ENCODE results near the gene PTPRM. TPM values are rescaled to one million over a fixed set of nuclear protein-coding genes. Genes with fewer than 3 reads are reported as not detected.

The PTPRM gene
- total and polyA plus RNA-seq, 4 donors = 9.2 to 23.0 (median 12.7) TPM

DNA sequence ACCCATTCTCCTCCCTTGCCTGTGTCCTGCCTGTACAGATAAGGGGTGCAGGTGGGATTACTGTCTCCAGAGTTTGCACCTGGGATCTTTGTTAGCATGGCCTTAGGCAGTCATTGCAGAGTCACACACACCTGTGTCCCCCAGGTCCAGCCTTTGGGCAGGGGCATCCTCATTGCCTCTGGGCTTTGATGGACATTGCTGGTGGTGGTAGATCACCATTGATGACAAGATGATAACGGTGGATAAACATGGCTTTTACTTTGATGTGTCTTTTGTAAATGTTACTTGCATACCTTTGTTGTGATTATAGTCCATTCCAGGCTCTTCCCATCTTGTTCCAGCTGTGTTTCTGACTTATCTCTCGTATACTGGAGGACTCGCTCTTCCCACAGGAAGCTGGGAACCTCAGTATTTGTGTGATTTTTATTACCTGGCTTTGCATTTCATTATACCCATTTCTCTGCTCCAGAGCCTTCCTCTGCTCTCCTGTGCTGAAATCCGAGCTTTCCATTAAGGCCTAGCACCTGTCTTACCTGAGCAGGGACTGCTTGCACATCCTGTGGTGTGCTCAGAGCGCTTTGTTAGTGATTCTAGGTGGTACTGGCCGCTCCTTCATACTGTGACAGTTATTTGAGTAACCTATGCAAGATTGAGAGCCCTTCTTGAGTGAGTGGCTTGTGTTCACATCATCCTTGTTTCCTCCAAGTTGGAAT lies 79.2 kb downstream of the PTPRM start:
- WGBS = 82% methylated on average over 6 of the region's 6 CpGs
- Histone ChIP-seq H3K36me3 (ENCODE audit: control insufficient read depth in 4 of 4, insufficient read depth in 3 of 4, low read depth in 1 of 4, low read length in 3 of 4) (no peaks in the 10 kb centered on the region), H3K9ac (ENCODE audit: low read depth in 1 of 2, low read length in 2 of 2) (no peak overlapping the region), H3K27ac (ENCODE audit: low read depth in 1 of 2, low read length in 2 of 2) (no peak overlapping the region), H3K9me3 (ENCODE audit: control insufficient read depth in 4 of 4, low read length in 3 of 4) (peaks cover 0 to 1% (median 0%) of the 10 kb centered on the region in 4 donors), H3K27me3 (ENCODE audit: control insufficient read depth in 4 of 4, insufficient read depth in 4 of 4, low read length in 3 of 4) (no peaks in the 10 kb centered on the region), H3K4me3 (ENCODE audit: low read depth in 1 of 3, low read length in 3 of 3) (no peak overlapping the region), H3K4me1 (ENCODE audit: control insufficient read depth in 4 of 4, insufficient read depth in 4 of 4, low read length in 3 of 4) (peaks cover 0 to 7% (median 1%) of the 10 kb centered on the region in 4 donors)
- DNase-seq (ENCODE audit: low spot score) = no peak
- TF ChIP-seq RXRA (IDR thresholded peaks at IDR 0.05) = no peak
- TF ChIP-seq JUND (IDR thresholded peaks at IDR 0.05) = no peak
- TF ChIP-seq EGR1 (IDR thresholded peaks at IDR 0.05; ENCODE audit: low read depth in 2 of 2) = no peak
- no peak for TF ChIP-seq SP1 (IDR thresholded peaks at IDR 0.05)
- TF ChIP-seq FOXA1 (IDR thresholded peaks at IDR 0.05) = no peak
- no peak for TF ChIP-seq GABPA (IDR thresholded peaks at IDR 0.05 in 1 of 2, conservative IDR thresholded peaks at IDR 0.05 in 1 of 2)
- TF ChIP-seq HNF4G (IDR thresholded peaks at IDR 0.05) = no peak
- no peak for TF ChIP-seq FOXA2 (IDR thresholded peaks at IDR 0.05)
- TF ChIP-seq, protein P1, sequence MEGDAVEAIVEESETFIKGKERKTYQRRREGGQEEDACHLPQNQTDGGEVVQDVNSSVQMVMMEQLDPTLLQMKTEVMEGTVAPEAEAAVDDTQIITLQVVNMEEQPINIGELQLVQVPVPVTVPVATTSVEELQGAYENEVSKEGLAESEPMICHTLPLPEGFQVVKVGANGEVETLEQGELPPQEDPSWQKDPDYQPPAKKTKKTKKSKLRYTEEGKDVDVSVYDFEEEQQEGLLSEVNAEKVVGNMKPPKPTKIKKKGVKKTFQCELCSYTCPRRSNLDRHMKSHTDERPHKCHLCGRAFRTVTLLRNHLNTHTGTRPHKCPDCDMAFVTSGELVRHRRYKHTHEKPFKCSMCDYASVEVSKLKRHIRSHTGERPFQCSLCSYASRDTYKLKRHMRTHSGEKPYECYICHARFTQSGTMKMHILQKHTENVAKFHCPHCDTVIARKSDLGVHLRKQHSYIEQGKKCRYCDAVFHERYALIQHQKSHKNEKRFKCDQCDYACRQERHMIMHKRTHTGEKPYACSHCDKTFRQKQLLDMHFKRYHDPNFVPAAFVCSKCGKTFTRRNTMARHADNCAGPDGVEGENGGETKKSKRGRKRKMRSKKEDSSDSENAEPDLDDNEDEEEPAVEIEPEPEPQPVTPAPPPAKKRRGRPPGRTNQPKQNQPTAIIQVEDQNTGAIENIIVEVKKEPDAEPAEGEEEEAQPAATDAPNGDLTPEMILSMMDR (IDR thresholded peaks at IDR 0.05; ENCODE audit: low read depth, low read length, missing input control) = no peak
- no peak for TF ChIP-seq TAF1 (conservative IDR thresholded peaks at IDR 0.05)
- TF ChIP-seq NR2F2 (IDR thresholded peaks at IDR 0.05) = no peak
- TF ChIP-seq YY1 (IDR thresholded peaks at IDR 0.05) = no peak
- TF ChIP-seq, protein P2, sequence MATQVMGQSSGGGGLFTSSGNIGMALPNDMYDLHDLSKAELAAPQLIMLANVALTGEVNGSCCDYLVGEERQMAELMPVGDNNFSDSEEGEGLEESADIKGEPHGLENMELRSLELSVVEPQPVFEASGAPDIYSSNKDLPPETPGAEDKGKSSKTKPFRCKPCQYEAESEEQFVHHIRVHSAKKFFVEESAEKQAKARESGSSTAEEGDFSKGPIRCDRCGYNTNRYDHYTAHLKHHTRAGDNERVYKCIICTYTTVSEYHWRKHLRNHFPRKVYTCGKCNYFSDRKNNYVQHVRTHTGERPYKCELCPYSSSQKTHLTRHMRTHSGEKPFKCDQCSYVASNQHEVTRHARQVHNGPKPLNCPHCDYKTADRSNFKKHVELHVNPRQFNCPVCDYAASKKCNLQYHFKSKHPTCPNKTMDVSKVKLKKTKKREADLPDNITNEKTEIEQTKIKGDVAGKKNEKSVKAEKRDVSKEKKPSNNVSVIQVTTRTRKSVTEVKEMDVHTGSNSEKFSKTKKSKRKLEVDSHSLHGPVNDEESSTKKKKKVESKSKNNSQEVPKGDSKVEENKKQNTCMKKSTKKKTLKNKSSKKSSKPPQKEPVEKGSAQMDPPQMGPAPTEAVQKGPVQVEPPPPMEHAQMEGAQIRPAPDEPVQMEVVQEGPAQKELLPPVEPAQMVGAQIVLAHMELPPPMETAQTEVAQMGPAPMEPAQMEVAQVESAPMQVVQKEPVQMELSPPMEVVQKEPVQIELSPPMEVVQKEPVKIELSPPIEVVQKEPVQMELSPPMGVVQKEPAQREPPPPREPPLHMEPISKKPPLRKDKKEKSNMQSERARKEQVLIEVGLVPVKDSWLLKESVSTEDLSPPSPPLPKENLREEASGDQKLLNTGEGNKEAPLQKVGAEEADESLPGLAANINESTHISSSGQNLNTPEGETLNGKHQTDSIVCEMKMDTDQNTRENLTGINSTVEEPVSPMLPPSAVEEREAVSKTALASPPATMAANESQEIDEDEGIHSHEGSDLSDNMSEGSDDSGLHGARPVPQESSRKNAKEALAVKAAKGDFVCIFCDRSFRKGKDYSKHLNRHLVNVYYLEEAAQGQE (IDR thresholded peaks at IDR 0.05) = no peak

DNA sequence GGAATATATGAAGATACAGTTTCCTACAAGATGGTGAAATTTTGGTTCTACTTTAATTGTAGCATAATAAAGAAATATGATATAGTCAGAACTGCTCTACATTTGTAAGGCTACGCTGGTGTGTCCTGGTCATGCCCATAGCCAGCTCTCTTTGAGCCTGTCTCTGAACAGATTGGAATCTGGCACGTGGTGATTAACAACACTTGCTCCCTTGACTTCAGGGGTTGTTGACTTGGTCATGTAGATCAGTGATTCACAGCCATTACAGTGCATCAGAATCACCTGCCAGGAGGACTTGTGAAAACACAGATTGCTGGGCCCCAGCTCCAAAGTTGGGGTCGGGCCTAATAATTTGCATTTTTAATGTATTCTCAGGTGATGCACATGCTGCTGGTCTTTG lies 80.4 kb downstream of the PTPRM start:
- DNase-seq (ENCODE audit: low spot score) = no peak
- Histone ChIP-seq H3K9ac (ENCODE audit: low read depth in 1 of 2, low read length in 2 of 2) (no peak overlapping the region), H3K27ac (ENCODE audit: low read depth in 1 of 2, low read length in 2 of 2) (no peak overlapping the region), H3K9me3 (ENCODE audit: control insufficient read depth in 4 of 4, low read length in 3 of 4) (peaks cover 0 to 1% (median 0%) of the 10 kb centered on the region in 4 donors), H3K36me3 (ENCODE audit: control insufficient read depth in 4 of 4, insufficient read depth in 3 of 4, low read depth in 1 of 4, low read length in 3 of 4) (no peaks in the 10 kb centered on the region), H3K4me1 (ENCODE audit: control insufficient read depth in 4 of 4, insufficient read depth in 4 of 4, low read length in 3 of 4) (peaks cover 0 to 3% (median 0%) of the 10 kb centered on the region in 4 donors), H3K4me3 (ENCODE audit: low read depth in 1 of 3, low read length in 3 of 3) (no peak overlapping the region), H3K27me3 (ENCODE audit: control insufficient read depth in 4 of 4, insufficient read depth in 4 of 4, low read length in 3 of 4) (no peaks in the 10 kb centered on the region)
- WGBS = 91% methylated on average over 3 of the region's 3 CpGs
- no peak for TF ChIP-seq SP1 (IDR thresholded peaks at IDR 0.05)
- TF ChIP-seq, protein P3, sequence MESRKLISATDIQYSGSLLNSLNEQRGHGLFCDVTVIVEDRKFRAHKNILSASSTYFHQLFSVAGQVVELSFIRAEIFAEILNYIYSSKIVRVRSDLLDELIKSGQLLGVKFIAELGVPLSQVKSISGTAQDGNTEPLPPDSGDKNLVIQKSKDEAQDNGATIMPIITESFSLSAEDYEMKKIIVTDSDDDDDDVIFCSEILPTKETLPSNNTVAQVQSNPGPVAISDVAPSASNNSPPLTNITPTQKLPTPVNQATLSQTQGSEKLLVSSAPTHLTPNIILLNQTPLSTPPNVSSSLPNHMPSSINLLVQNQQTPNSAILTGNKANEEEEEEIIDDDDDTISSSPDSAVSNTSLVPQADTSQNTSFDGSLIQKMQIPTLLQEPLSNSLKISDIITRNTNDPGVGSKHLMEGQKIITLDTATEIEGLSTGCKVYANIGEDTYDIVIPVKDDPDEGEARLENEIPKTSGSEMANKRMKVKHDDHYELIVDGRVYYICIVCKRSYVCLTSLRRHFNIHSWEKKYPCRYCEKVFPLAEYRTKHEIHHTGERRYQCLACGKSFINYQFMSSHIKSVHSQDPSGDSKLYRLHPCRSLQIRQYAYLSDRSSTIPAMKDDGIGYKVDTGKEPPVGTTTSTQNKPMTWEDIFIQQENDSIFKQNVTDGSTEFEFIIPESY (IDR thresholded peaks at IDR 0.05) = no peak
- TF ChIP-seq, protein P4, sequence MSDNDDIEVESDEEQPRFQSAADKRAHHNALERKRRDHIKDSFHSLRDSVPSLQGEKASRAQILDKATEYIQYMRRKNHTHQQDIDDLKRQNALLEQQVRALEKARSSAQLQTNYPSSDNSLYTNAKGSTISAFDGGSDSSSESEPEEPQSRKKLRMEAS (IDR thresholded peaks at IDR 0.05) = no peak
- TF ChIP-seq HNF4A (conservative IDR thresholded peaks at IDR 0.05) = no peak
- no peak for TF ChIP-seq TAF1 (conservative IDR thresholded peaks at IDR 0.05)
- TF ChIP-seq NR2F2 (IDR thresholded peaks at IDR 0.05) = no peak
- no peak for TF ChIP-seq RXRA (IDR thresholded peaks at IDR 0.05)
- no peak for TF ChIP-seq JUND (IDR thresholded peaks at IDR 0.05)
- TF ChIP-seq, protein P1 (IDR thresholded peaks at IDR 0.05; ENCODE audit: low read depth, low read length, missing input control) = no peak
- TF ChIP-seq, protein P2 (IDR thresholded peaks at IDR 0.05) = no peak
- no peak for TF ChIP-seq FOXA1 (IDR thresholded peaks at IDR 0.05)
- TF ChIP-seq FOXA2 (IDR thresholded peaks at IDR 0.05) = no peak
- TF ChIP-seq YY1 (IDR thresholded peaks at IDR 0.05) = no peak
- TF ChIP-seq GABPA (IDR thresholded peaks at IDR 0.05 in 1 of 2, conservative IDR thresholded peaks at IDR 0.05 in 1 of 2) = no peak
- TF ChIP-seq RAD21 (IDR thresholded peaks at IDR 0.05) = no peak
